ENCODE results near the gene LRPAP1. TPM values are rescaled to one million over a fixed set of nuclear protein-coding genes. Genes with fewer than 3 reads are reported as not detected.

Gene LRPAP1
- total and polyA plus RNA-seq, 10 donors, result 28.1 to 131 (median 112) TPM

DNA sequence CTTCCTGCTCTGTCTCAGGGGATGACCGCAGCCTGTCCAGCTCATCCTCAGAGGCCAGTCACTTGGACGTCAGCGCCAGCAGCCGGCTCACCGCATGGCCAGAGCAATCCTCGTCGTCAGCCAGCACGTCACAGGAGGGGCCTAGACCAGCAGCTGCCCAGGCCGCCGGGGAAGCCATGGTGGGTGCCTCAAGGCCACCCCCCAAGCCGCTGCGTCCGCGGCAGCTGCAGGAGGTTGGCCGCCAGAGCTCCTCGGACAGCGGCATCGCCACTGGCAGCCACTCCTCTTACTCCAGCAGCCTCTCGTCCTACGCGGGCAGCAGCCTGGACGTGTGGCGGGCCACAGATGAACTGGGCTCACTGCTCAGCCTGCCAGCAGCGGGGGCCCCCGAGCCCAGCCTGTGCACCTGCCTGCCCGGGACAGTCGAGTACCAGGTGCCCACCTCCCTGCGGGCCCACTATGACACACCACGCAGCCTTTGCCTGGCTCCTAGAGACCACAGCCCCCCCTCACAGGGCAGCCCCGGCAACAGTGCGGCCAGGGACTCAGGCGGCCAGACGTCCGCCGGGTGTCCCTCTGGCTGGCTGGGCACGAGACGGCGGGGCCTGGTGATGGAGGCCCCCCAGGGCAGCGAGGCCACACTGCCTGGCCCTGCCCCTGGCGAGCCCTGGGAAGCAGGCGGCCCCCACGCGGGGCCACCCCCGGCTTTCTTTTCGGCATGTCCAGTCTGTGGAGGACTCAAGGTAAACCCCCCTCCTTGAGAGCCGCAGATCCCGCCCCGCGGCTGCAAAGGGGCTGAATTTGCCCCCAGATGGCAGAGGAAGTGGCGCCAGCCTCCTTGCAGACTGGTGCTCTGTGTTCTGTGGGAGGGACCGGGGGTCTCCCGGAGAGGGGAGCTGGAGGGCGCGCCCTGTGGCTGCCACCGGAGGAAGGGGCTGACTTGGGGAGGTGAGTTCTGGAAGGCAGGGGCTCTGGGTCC lies 39.2 kb downstream of the LRPAP1 start:
- Histone ChIP-seq H3K4me3 (no peak overlapping the region), H3K36me3 (peaks cover 0 to 9% (median 0%) of the 10 kb centered on the region in 6 donors), H3K27ac (no peak overlapping the region), H3K9me3 (no peaks in the 10 kb centered on the region), H3K4me1 (peaks cover 0 to 16% (median 0%) of the 10 kb centered on the region in 6 donors), H3K27me3 (replicated peaks in 1 of 7) (peaks cover 0 to 72% (median 23%) of the 10 kb centered on the region in 7 donors)
- WGBS, 5 donors, result 55 to 85% (median 83%) methylated on average over 13 to 55 of the region's 55 CpGs
- intact Hi-C loops (cut with DNase I; ENCODE audit: low total_unique reads), result no loop called here
- TF ChIP-seq POLR2AphosphoS5 (IDR thresholded peaks at IDR 0.05) (no peak), POLR2A (IDR thresholded peaks at IDR 0.05) (no peak)
- TF ChIP-seq, protein P1, sequence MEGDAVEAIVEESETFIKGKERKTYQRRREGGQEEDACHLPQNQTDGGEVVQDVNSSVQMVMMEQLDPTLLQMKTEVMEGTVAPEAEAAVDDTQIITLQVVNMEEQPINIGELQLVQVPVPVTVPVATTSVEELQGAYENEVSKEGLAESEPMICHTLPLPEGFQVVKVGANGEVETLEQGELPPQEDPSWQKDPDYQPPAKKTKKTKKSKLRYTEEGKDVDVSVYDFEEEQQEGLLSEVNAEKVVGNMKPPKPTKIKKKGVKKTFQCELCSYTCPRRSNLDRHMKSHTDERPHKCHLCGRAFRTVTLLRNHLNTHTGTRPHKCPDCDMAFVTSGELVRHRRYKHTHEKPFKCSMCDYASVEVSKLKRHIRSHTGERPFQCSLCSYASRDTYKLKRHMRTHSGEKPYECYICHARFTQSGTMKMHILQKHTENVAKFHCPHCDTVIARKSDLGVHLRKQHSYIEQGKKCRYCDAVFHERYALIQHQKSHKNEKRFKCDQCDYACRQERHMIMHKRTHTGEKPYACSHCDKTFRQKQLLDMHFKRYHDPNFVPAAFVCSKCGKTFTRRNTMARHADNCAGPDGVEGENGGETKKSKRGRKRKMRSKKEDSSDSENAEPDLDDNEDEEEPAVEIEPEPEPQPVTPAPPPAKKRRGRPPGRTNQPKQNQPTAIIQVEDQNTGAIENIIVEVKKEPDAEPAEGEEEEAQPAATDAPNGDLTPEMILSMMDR (IDR thresholded peaks at IDR 0.05 in 8 of 11, conservative IDR thresholded peaks at IDR 0.05 in 3 of 11), result no peak
- DNase-seq, result no peak

DNA sequence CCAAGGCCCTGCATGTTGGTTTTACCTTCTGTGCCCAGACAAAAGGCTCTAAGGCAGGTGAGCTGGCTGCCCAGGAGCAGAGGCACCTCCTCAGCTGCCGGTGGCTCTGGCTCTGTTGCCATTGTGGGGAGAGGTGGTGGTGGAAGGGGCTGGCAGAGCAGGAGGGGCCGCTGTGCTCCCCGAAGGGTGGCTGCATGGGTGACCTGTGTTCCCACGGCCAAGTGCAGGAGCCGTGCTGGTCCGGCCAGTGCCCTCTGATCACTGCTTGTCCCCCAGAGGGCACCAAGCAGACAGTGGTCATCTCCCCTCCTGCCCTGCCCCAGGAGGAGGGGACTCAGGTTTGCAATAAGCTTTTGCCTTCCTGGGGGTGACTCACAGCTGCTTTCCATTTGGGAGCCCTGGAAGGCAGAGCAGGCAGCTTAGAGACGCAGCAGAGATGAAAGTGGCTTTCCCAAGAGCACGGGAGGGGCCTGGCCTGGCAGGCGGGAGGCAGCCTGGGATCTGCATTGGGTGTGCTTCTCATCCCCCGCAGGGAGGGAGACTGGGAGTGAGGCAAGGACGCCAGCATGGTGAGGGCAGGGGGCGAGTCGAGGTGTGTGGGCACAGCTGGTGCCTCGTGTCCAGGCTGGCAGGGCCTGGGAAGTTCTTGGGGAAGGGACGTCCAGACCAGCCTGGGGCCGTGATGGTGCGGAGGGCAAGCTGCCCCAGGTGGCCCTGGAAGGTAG lies 40.4 kb downstream of the LRPAP1 start:
- Histone ChIP-seq H3K27ac (no peak overlapping the region), H3K9me3 (no peaks in the 10 kb centered on the region), H3K36me3 (peaks cover 0 to 9% (median 0%) of the 10 kb centered on the region in 6 donors), H3K27me3 (replicated peaks in 1 of 7) (peaks cover 0 to 77% (median 23%) of the 10 kb centered on the region in 7 donors), H3K4me3 (no peak overlapping the region), H3K4me1 (peaks cover 0 to 20% (median under 1%) of the 10 kb centered on the region in 6 donors)
- intact Hi-C loops (cut with DNase I; ENCODE audit: low total_unique reads), result no loop called here
- no peak for DNase-seq
- TF ChIP-seq POLR2A (IDR thresholded peaks at IDR 0.05) (no peak), POLR2AphosphoS5 (IDR thresholded peaks at IDR 0.05) (peak in 1 of 3 donors; percentile 14)
- 62 to 81% (median 70%) methylated on average over 12 to 17 of the region's 17 CpGs for WGBS, 5 donors

DNA sequence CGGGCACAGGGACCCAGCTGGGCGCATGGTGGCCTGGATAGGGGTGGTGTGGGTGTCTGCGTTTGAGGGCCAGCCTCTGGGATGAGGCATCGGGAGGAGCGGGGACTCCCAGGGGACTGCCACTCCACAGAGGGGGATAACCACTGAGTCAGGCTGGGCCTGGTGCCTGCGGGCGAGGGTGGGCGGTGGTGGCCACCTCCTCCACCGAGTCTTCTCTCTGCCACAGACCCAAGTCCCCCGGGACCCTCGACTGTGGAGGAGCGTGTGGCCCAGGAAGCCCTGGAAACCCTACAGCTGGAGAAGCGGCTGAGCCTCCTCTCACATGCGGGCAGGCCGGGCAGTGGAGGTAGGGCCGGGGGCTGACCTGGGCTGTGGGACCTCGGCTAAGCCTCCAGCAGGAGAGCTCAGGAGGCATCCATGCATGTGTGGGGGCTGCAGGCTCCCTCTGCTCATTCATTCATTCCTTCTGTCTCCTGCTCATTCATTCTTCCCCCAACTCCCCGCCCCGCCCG lies 42.7 kb downstream of the LRPAP1 start:
- intact Hi-C loops (cut with DNase I; ENCODE audit: low total_unique reads), result no loop called here
- H3K27me3 ChIP-seq (replicated peaks in 1 of 7), result peaks cover 0 to 77% (median 26%) of the 10 kb centered on the region in 7 donors
- H3K27ac ChIP-seq, result no peak overlapping the region
- no peak for DNase-seq
- WGBS, 5 donors, result 36 to 56% (median 46%) methylated on average over 18 to 20 of the region's 20 CpGs
- no peak overlapping the region for H3K4me3 ChIP-seq
- peaks cover 0 to 9% (median 0%) of the 10 kb centered on the region in 6 donors for H3K36me3 ChIP-seq
- peaks cover 0 to 43% (median 22%) of the 10 kb centered on the region in 6 donors for H3K4me1 ChIP-seq
- TF ChIP-seq POLR2AphosphoS5 (IDR thresholded peaks at IDR 0.05), result peak in 1 of 3 donors; percentile 19
- TF ChIP-seq POLR2A (IDR thresholded peaks at IDR 0.05), result no peak
- H3K9me3 ChIP-seq, result no peaks in the 10 kb centered on the region

DNA sequence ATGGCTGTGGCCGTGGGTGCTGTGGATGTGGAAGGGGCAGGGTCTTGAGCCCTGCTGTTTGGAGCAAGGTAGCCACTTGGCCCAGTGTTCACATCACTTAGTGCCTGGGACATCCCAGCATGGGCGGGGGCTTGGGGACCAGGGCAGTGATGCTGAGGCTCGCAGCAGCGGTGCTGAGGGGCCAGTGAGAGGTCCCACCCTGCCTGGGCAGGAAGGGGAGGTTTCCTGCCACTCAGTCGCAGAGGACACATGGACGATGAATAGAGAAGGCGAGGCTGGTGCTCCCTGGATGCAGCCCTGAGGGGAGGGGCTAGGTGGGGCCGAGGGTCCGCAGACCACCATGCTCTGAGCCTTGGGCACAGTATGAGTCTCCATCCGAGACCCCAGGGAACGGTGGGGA lies 43.4 kb downstream of the LRPAP1 start:
- intact Hi-C loops (cut with DNase I; ENCODE audit: low total_unique reads), result no loop called here
- H3K27me3 ChIP-seq (replicated peaks in 1 of 7), result peaks cover 0 to 77% (median 33%) of the 10 kb centered on the region in 7 donors
- peaks cover 0 to 9% (median 0%) of the 10 kb centered on the region in 6 donors for H3K36me3 ChIP-seq
- no peaks in the 10 kb centered on the region for H3K9me3 ChIP-seq
- H3K4me1 ChIP-seq, result peaks cover 0 to 50% (median 29%) of the 10 kb centered on the region in 6 donors
- WGBS, 5 donors, result 28 to 38% (median 35%) methylated on average over 10 to 11 of the region's 11 CpGs
- no peak overlapping the region for H3K4me3 ChIP-seq
- TF ChIP-seq POLR2A (IDR thresholded peaks at IDR 0.05), result no peak
- TF ChIP-seq POLR2AphosphoS5 (IDR thresholded peaks at IDR 0.05), result no peak
- TF ChIP-seq, protein P1 (IDR thresholded peaks at IDR 0.05 in 8 of 11, conservative IDR thresholded peaks at IDR 0.05 in 3 of 11), result no peak
- H3K27ac ChIP-seq, result no peak overlapping the region
- no peak for DNase-seq

All from spleen (tissue), 11 donors.